Right ventricle myocardium inferior (tissue), 1 donor: ENCODE data around the gene TBC1D2B. TPM values are rescaled to one million over a fixed set of nuclear protein-coding genes. Genes with fewer than 3 reads are reported as not detected.
"Not testable (repeated sequence)": the region's sequence is repeated elsewhere in the genome, so short reads cannot be mapped to it uniquely, and the experiment has no call there.

Experiments used
- ATAC-seq: fragments of 200-7000 bp; cut with Tn5 transposase; one replicate; pipeline ENCODE4 v1.9.1; 2020; ENCODE audit warnings: mild to moderate bottlenecking, moderate library complexity
- DNase-seq: peaks from one replicate; pipeline ENCODE4 v3.0.0; 2021; ENCODE audit errors: missing footprints
- intact Hi-C: fragments of 100-400 bp; cut with DNase I; formaldehyde crosslinking; loops from one replicate; pipeline ENCODE4 v1.11.0; 2022
- total RNA-seq: library from RNA; stranded (reverse); fragmentation: NEBNext Ultra II Directional; extraction: Animal tissue kit (Norgen Biotek cat#: 25700); gene quantifications from one replicate; pipeline ENCODE4 v1.2.1, GENCODE V29; 2021
- donor health status: DM: no; HTN: yes; CAD: no; lungs with severe emphysema.

TBC1D2B gene
- total RNA-seq, 1 donor from 2014 or later = 12.2 TPM

- intact Hi-C loops = no loop called here
- no peak for DNase-seq
- no peak for ATAC-seq
Observed at GRCh38 chr15:77989296-77990143, 88.0 kb downstream of the TBC1D2B start.

GRCh38 chr15:77988347-77989295, 88.9 kb downstream of the TBC1D2B start:
- intact Hi-C loops = no loop called here
- no peak for DNase-seq
- no peak for ATAC-seq

GRCh38 chr15:77987765-77988136, 89.8 kb downstream of the TBC1D2B start:
- DNase-seq, ATAC-seq, intact Hi-C loops: not testable (repeated sequence)

GRCh38 chr15:77986891-77987764, 90.4 kb downstream of the TBC1D2B start:
- DNase-seq = no peak
- ATAC-seq = no peak
- intact Hi-C loops = no loop called here

GRCh38 chr15:77985931-77986480, 91.5 kb downstream of the TBC1D2B start:
- DNase-seq = no peak
- no peak for ATAC-seq

GRCh38 chr15:77985031-77985930, 92.2 kb downstream of the TBC1D2B start:
- ATAC-seq = no peak
- intact Hi-C loops = no loop called here
- DNase-seq = peak; percentile 35

More at GRCh38 chr15:77985931-77986480, 91.5 kb downstream of the TBC1D2B start:
- intact Hi-C loops = no loop called here

GRCh38 chr15:77984446-77984861, 93.1 kb downstream of the TBC1D2B start:
- intact Hi-C loops = no loop called here
- DNase-seq = peak; percentile 32
- no peak for ATAC-seq

- peak; percentile 46 for DNase-seq
- intact Hi-C loops = no loop called here
- no peak for ATAC-seq
Observed at GRCh38 chr15:77983708-77984445, 93.6 kb downstream of the TBC1D2B start.

GRCh38 chr15:77983091-77983707, 94.3 kb downstream of the TBC1D2B start:
- intact Hi-C loops = no loop called here
- DNase-seq = peak; percentile 41
- ATAC-seq = no peak

GRCh38 chr15:77982127-77982490, 95.4 kb downstream of the TBC1D2B start:
- ATAC-seq (no peak), DNase-seq (peak; percentile 28)
- intact Hi-C loops = no loop called here

- ATAC-seq = no peak
- intact Hi-C loops = no loop called here
- DNase-seq = no peak
Observed at GRCh38 chr15:77981281-77982126, 96.0 kb downstream of the TBC1D2B start.

GRCh38 chr15:77980674-77981073, 96.8 kb downstream of the TBC1D2B start:
- DNase-seq, ATAC-seq, intact Hi-C loops: not testable (repeated sequence)

GRCh38 chr15:77980098-77980497, 97.4 kb downstream of the TBC1D2B start:
- no peak for DNase-seq
- no peak for ATAC-seq
- intact Hi-C loops = no loop called here

- not testable (repeated sequence) for DNase-seq, ATAC-seq
- intact Hi-C loops = loop anchor here (10.0 kb wide), 1 partner anchor 796 kb away; no protein-coding TSS in a partner anchor
Observed at GRCh38 chr15:77979157-77979556, 98.4 kb downstream of the TBC1D2B start.

- not testable (repeated sequence) for DNase-seq, ATAC-seq
- intact Hi-C loops = loop anchor here (10.0 kb wide), 1 partner anchor 796 kb away; no protein-coding TSS in a partner anchor
Observed at GRCh38 chr15:77978759-77979145, 98.8 kb downstream of the TBC1D2B start.
